Liver (tissue), 9 donors: Measurements from ENCODE around the gene ABCA9. TPM values are rescaled to one million over a fixed set of nuclear protein-coding genes. Genes with fewer than 3 reads are reported as not detected.

Experiments used
- DNase-seq: peaks from one replicate; pipeline ENCODE4 v3.0.0-alpha.2; 2017; ENCODE audit warnings: low spot score
- H3K27ac ChIP-seq, 2 donors: one replicate each; pipeline ENCODE4 v1.7.0; 2013; ENCODE audit warnings: inconsistent platforms in 2 of 2, low read length in 2 of 2, control low read depth in 1 of 2, low read depth in 1 of 2, mild to moderate bottlenecking in 1 of 2
- H3K27me3 ChIP-seq, 4 donors: one replicate each; pipeline versions ENCODE4 v1.6.1 to v1.7.0; 2013; ENCODE audit warnings: low read length in 3 of 4, inconsistent platforms in 1 of 4, mild to moderate bottlenecking in 1 of 4, moderate library complexity in 1 of 4; ENCODE audit not compliant: control insufficient read depth in 4 of 4, insufficient read depth in 4 of 4
- H3K36me3 ChIP-seq, 4 donors: one replicate each; pipeline versions ENCODE4 v1.6.1 to v1.7.0; 2013; ENCODE audit warnings: low read length in 3 of 4, mild to moderate bottlenecking in 3 of 4, low read depth in 1 of 4, moderate library complexity in 1 of 4; ENCODE audit not compliant: control insufficient read depth in 4 of 4, insufficient read depth in 3 of 4
- H3K4me1 ChIP-seq, 4 donors: one replicate each; pipeline versions ENCODE4 v1.6.1 to v1.7.0; 2013; ENCODE audit warnings: low read length in 3 of 4, mild to moderate bottlenecking in 3 of 4, moderate library complexity in 1 of 4; ENCODE audit not compliant: control insufficient read depth in 4 of 4, insufficient read depth in 4 of 4
- H3K4me3 ChIP-seq, 3 donors: one replicate each; pipeline versions ENCODE4 v1.6.1 to v1.7.0; 2013; ENCODE audit warnings: low read length in 3 of 3, control low read depth in 1 of 3, low read depth in 1 of 3, mild to moderate bottlenecking in 1 of 3
- H3K9ac ChIP-seq, 2 donors: one replicate each; pipeline ENCODE4 v1.7.0; 2013; ENCODE audit warnings: low read length in 2 of 2, mild to moderate bottlenecking in 2 of 2, moderate library complexity in 2 of 2, control low read depth in 1 of 2, low read depth in 1 of 2
- H3K9me3 ChIP-seq, 4 donors: one replicate each; pipeline versions ENCODE4 v1.6.1 to v1.7.0; 2013; ENCODE audit warnings: low read length in 3 of 4; ENCODE audit not compliant: control insufficient read depth in 4 of 4
- EGR1 ChIP-seq, 2 donors: IDR thresholded peaks; 2 replicates each; pipeline ENCODE4 v1.6.1; 2016 to 2018; ENCODE audit warnings: antibody characterized with exemption in 2 of 2, low read depth in 2 of 2
- FOXA1 ChIP-seq: IDR thresholded peaks from 2 replicates; pipeline ENCODE4 v1.6.1; 2016; ENCODE audit warnings: antibody characterized with exemption
- FOXA2 ChIP-seq: IDR thresholded peaks from 2 replicates; pipeline ENCODE4 v1.6.1; 2016; ENCODE audit warnings: antibody characterized with exemption
- GABPA ChIP-seq, 2 donors: IDR thresholded peaks in 1 of 2; conservative IDR thresholded peaks in 1 of 2; 2 replicates each; pipeline ENCODE4 v1.6.1; 2016; ENCODE audit warnings: antibody characterized with exemption in 2 of 2, mild to moderate bottlenecking in 1 of 2, moderate library complexity in 1 of 2
- HNF4A ChIP-seq, 2 donors: conservative IDR thresholded peaks; 2 replicates each; pipeline ENCODE4 v1.6.1; 2016; ENCODE audit warnings: antibody characterized with exemption in 2 of 2, mild to moderate bottlenecking in 2 of 2
- HNF4G ChIP-seq: IDR thresholded peaks from 2 replicates; pipeline ENCODE4 v1.6.1; 2016; ENCODE audit warnings: antibody characterized with exemption
- JUND ChIP-seq, 2 donors: IDR thresholded peaks; 2 replicates each; pipeline ENCODE4 v1.6.1; 2016; ENCODE audit warnings: antibody characterized with exemption in 2 of 2
- NR2F2 ChIP-seq: IDR thresholded peaks from 2 replicates; pipeline ENCODE4 v1.6.1; 2016; ENCODE audit warnings: antibody characterized with exemption
- RAD21 ChIP-seq, 2 donors: IDR thresholded peaks; 2 replicates each; pipeline ENCODE4 v1.6.1; 2016; ENCODE audit warnings: antibody characterized with exemption in 2 of 2, mild to moderate bottlenecking in 2 of 2
- REST ChIP-seq: IDR thresholded peaks from 2 replicates; pipeline ENCODE4 v1.6.1; 2016; ENCODE audit warnings: antibody characterized with exemption, mild to moderate bottlenecking
- RXRA ChIP-seq, 2 donors: IDR thresholded peaks; 2 replicates each; pipeline ENCODE4 v1.6.1; 2017 to 2018; ENCODE audit warnings: antibody characterized with exemption in 2 of 2, mild to moderate bottlenecking in 1 of 2
- SP1 ChIP-seq: IDR thresholded peaks from 2 replicates; pipeline ENCODE4 v1.6.1; 2018; ENCODE audit warnings: antibody characterized with exemption, mild to moderate bottlenecking
- TAF1 ChIP-seq: conservative IDR thresholded peaks from 2 replicates; pipeline ENCODE4 v1.6.1; 2016; ENCODE audit warnings: antibody characterized with exemption, mild to moderate bottlenecking
- YY1 ChIP-seq: IDR thresholded peaks from 2 replicates; pipeline ENCODE4 v1.6.1; 2016; ENCODE audit warnings: antibody characterized with exemption, mild to moderate bottlenecking
- ZBTB33 ChIP-seq: IDR thresholded peaks from 2 replicates; pipeline ENCODE4 v1.6.1; 2016; ENCODE audit warnings: antibody characterized with exemption
- WGBS: extraction: QIAGEN DNeasy Blood & Tissue Kit; methylation state at CpG from one replicate; pipeline ENCODE4 v1.1.7; 2013; 5-methylcytosine and 5-hydroxymethylcytosine counted together
- polyA plus RNA-seq, 2 donors: library from polyadenylated mRNA; stranded (reverse) in 1 of 2; unstranded in 1 of 2; fragments of 200-250 nt in 1 of 2; fragments of >200 nt in 1 of 2; fragmentation: Nextera tagmentation in 1 of 2; extraction: Ambion mirVana in 1 of 2; gene quantifications; one replicate each; pipeline versions ENCODE4 v1.2.1 to v1.2.3, GENCODE V29; 2013 to 2015
- total RNA-seq, 2 donors: library from RNA; depleted of rRNA; stranded (reverse); fragments of >200 nt; gene quantifications; one replicate each; pipeline ENCODE4 v1.2.3, GENCODE V29; 2014
- TF ChIP-seq, protein P1 (sequence below): IDR thresholded peaks from 2 replicates; pipeline ENCODE4 v1.6.1; 2016; ENCODE audit warnings: antibody characterized with exemption
- TF ChIP-seq, protein P2 (sequence below): IDR thresholded peaks from 2 replicates; pipeline ENCODE4 v1.6.1; 2016; ENCODE audit warnings: antibody characterized with exemption
- TF ChIP-seq, protein P3 (sequence below): fragments of 150-350 bp; IDR thresholded peaks from 2 replicates; pipeline ENCODE4 v1.5.1; 2017; ENCODE audit warnings: improper control_type of control experiment, low read depth, low read length; ENCODE audit not compliant: missing input control
- donor health status: healthy.
- donor health status: healthy.
- donor health status: healthy.
- donor health status: healthy.
- donor health status: healthy.

The ABCA9 gene
- total and polyA plus RNA-seq, 4 donors: 1.4 to 18.9 (median 5.9) TPM

- Histone ChIP-seq H3K27ac (no peak overlapping the region), H3K4me1 (no peaks in the 10 kb centered on the region), H3K36me3 (peaks cover 12 to 63% (median 43%) of the 10 kb centered on the region in 4 donors), H3K9ac (no peak overlapping the region), H3K27me3 (no peaks in the 10 kb centered on the region), H3K4me3 (no peak overlapping the region), H3K9me3 (no peaks in the 10 kb centered on the region)
- TF ChIP-seq, protein P1, sequence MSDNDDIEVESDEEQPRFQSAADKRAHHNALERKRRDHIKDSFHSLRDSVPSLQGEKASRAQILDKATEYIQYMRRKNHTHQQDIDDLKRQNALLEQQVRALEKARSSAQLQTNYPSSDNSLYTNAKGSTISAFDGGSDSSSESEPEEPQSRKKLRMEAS: no peak
- no peak for TF ChIP-seq ZBTB33
- no peak for TF ChIP-seq TAF1
- no peak for TF ChIP-seq YY1
- no peak for TF ChIP-seq FOXA1
- no peak for TF ChIP-seq REST
- no peak for TF ChIP-seq HNF4G
- TF ChIP-seq SP1: no peak
- TF ChIP-seq, protein P2, sequence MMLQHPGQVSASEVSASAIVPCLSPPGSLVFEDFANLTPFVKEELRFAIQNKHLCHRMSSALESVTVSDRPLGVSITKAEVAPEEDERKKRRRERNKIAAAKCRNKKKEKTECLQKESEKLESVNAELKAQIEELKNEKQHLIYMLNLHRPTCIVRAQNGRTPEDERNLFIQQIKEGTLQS: no peak
- TF ChIP-seq, protein P3, sequence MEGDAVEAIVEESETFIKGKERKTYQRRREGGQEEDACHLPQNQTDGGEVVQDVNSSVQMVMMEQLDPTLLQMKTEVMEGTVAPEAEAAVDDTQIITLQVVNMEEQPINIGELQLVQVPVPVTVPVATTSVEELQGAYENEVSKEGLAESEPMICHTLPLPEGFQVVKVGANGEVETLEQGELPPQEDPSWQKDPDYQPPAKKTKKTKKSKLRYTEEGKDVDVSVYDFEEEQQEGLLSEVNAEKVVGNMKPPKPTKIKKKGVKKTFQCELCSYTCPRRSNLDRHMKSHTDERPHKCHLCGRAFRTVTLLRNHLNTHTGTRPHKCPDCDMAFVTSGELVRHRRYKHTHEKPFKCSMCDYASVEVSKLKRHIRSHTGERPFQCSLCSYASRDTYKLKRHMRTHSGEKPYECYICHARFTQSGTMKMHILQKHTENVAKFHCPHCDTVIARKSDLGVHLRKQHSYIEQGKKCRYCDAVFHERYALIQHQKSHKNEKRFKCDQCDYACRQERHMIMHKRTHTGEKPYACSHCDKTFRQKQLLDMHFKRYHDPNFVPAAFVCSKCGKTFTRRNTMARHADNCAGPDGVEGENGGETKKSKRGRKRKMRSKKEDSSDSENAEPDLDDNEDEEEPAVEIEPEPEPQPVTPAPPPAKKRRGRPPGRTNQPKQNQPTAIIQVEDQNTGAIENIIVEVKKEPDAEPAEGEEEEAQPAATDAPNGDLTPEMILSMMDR: no peak
- no peak for TF ChIP-seq NR2F2
- TF ChIP-seq RXRA (IDR thresholded peaks at IDR 0.05): no peak
- TF ChIP-seq RAD21 (IDR thresholded peaks at IDR 0.05): no peak
- TF ChIP-seq HNF4A (conservative IDR thresholded peaks at IDR 0.05): no peak
- no peak for TF ChIP-seq JUND (IDR thresholded peaks at IDR 0.05)
- no peak for TF ChIP-seq EGR1 (IDR thresholded peaks at IDR 0.05; ENCODE audit: low read depth in 2 of 2)
- TF ChIP-seq GABPA (IDR thresholded peaks at IDR 0.05 in 1 of 2, conservative IDR thresholded peaks at IDR 0.05 in 1 of 2): no peak
- TF ChIP-seq FOXA2: no peak
- WGBS: 92% methylated on average over 4 of the region's 4 CpGs
- DNase-seq: no peak
Observed at GRCh38 chr17:69090365-69090764, 29.6 kb upstream of the ABCA9 start.
